WTC11 (cell line): ENCODE results near the gene EHD1. TPM values are rescaled to one million over a fixed set of nuclear protein-coding genes. Genes with fewer than 3 reads are reported as not detected.

Source experiments
- ATAC-seq: fragments of 200-7000 bp; cut with Tn5 transposase; 2 replicates; pipeline ENCODE4 v1.10.0; 2021; ENCODE audit warnings: mild to moderate bottlenecking, moderate library complexity
- CTCF ChIA-PET: fragments of 300-600 bp; sonication (Branson Sonifier 250); formaldehyde crosslinking; loops from one replicate; lab custom pipeline; 2021; ENCODE audit warnings: antibody characterized with exemption; lab: Charles Lee
- POLR2A ChIA-PET: fragments of 350-600 bp; sonication (Branson Sonifier 250); formaldehyde crosslinking; loops from one replicate; lab custom pipeline; 2021; ENCODE audit warnings: antibody characterized with exemption; lab: Charles Lee
- DNase-seq: peaks from one replicate; pipeline ENCODE4 v3.0.0; 2021; ENCODE audit warnings: low spot score
- H3K27ac Mint-ChIP-seq: 2 replicates; pipeline ENCODE4 v1.8.0; 2021; ENCODE audit warnings: mixed read lengths
- H3K27me3 Mint-ChIP-seq: 2 replicates; pipeline ENCODE4 v1.8.0; 2021; ENCODE audit warnings: low read depth, mild to moderate bottlenecking, moderate library complexity, mixed read lengths
- H3K36me3 Mint-ChIP-seq: 2 replicates; pipeline ENCODE4 v1.8.0; 2021; ENCODE audit warnings: mixed read lengths
- H3K4me1 Mint-ChIP-seq: 2 replicates; pipeline ENCODE4 v1.8.0; 2022; ENCODE audit warnings: mixed read lengths
- H3K4me3 Mint-ChIP-seq: 2 replicates; pipeline ENCODE4 v1.8.0; 2021; ENCODE audit warnings: mild to moderate bottlenecking, moderate library complexity, mixed read lengths
- H3K9me3 Mint-ChIP-seq: 2 replicates; pipeline ENCODE4 v1.8.0; 2021; ENCODE audit warnings: mixed read lengths
- AFF4 ChIP-seq: sonication (generic); formaldehyde crosslinking; IDR thresholded peaks from 2 replicates; pipeline ENCODE4 v1.8.1; 2023; ENCODE audit warnings: mild to moderate bottlenecking, missing genetic modification reagents, borderline replicate concordance
- CBFB ChIP-seq: sonication (generic); formaldehyde crosslinking; IDR thresholded peaks from 2 replicates; pipeline ENCODE4 v1.8.1; 2022; ENCODE audit warnings: mild to moderate bottlenecking, low read depth, missing genetic modification reagents
- ETV6 ChIP-seq: sonication (generic); formaldehyde crosslinking; IDR thresholded peaks from 2 replicates; pipeline ENCODE4 v1.8.1; 2022; ENCODE audit warnings: mild to moderate bottlenecking, missing genetic modification reagents
- FOXK1 ChIP-seq: sonication (generic); formaldehyde crosslinking; IDR thresholded peaks from 2 replicates; pipeline ENCODE4 v1.8.0; 2022; ENCODE audit warnings: mild to moderate bottlenecking, moderate library complexity, missing genetic modification reagents
- FOXP1 ChIP-seq: sonication (generic); formaldehyde crosslinking; IDR thresholded peaks from 2 replicates; pipeline ENCODE4 v1.8.0; 2022; ENCODE audit warnings: missing genetic modification reagents, mild to moderate bottlenecking, moderate library complexity, borderline replicate concordance
- GRHL2 ChIP-seq: fragments of 250-450 bp; sonication (Bioruptor Pico); IDR thresholded peaks from 2 replicates; pipeline ENCODE4 v1.8.0; 2022; ENCODE audit warnings: mild to moderate bottlenecking, moderate library complexity; ENCODE audit not compliant: insufficient replicate concordance, severe bottlenecking
- MLX ChIP-seq: sonication (generic); formaldehyde crosslinking; IDR thresholded peaks from 2 replicates; pipeline ENCODE4 v1.8.1; 2023; ENCODE audit warnings: mild to moderate bottlenecking, missing genetic modification reagents, moderate library complexity
- MXD4 ChIP-seq: fragments of 250-450 bp; sonication (Bioruptor Pico); IDR thresholded peaks from 2 replicates; pipeline ENCODE4 v1.8.0; 2021; ENCODE audit warnings: mild to moderate bottlenecking, moderate library complexity, borderline replicate concordance
- NFYB ChIP-seq: sonication (generic); formaldehyde crosslinking; conservative IDR thresholded peaks from 2 replicates; pipeline ENCODE4 v1.8.0; 2022; ENCODE audit warnings: low read depth, missing genetic modification reagents
- NR2C2 ChIP-seq: sonication (generic); formaldehyde crosslinking; IDR thresholded peaks from 2 replicates; pipeline ENCODE4 v1.8.0; 2022; ENCODE audit warnings: mild to moderate bottlenecking, missing genetic modification reagents
- SOX15 ChIP-seq: fragments of 250-450 bp; sonication (Bioruptor Pico); IDR thresholded peaks from 2 replicates; pipeline ENCODE4 v1.9.0; 2021; ENCODE audit warnings: mild to moderate bottlenecking
- ZMAT4 ChIP-seq: fragments of 250-450 bp; sonication (Bioruptor Pico); IDR thresholded peaks from 2 replicates; pipeline ENCODE4 v1.9.0; 2021; ENCODE audit warnings: mild to moderate bottlenecking
- ZNF219 ChIP-seq: sonication (generic); formaldehyde crosslinking; IDR thresholded peaks from 2 replicates; pipeline ENCODE4 v1.8.0; 2023; ENCODE audit warnings: missing genetic modification reagents, mild to moderate bottlenecking, borderline replicate concordance
- ZNF232 ChIP-seq: sonication (generic); formaldehyde crosslinking; IDR thresholded peaks from 2 replicates; pipeline ENCODE4 v1.8.0; 2022; ENCODE audit warnings: mild to moderate bottlenecking, missing genetic modification reagents
- ZNF396 ChIP-seq: fragments of 250-450 bp; sonication (Bioruptor Pico); IDR thresholded peaks from 2 replicates; pipeline ENCODE4 v1.8.0; 2021; ENCODE audit warnings: mild to moderate bottlenecking, moderate library complexity, borderline replicate concordance
- ZNF423 ChIP-seq: fragments of 250-450 bp; sonication (Bioruptor Pico); IDR thresholded peaks from 2 replicates; pipeline ENCODE4 v2.1.2; 2022; ENCODE audit warnings: mild to moderate bottlenecking, moderate library complexity
- total RNA-seq: library from RNA; stranded (reverse); gene quantifications from 3 replicates; pipeline ENCODE4 v1.2.3, GENCODE V29; 2021
- TF ChIP-seq, protein P1 (sequence below): fragments of 250-450 bp; sonication (Bioruptor Pico); IDR thresholded peaks from 2 replicates; pipeline ENCODE4 v1.8.0; 2021; ENCODE audit warnings: mild to moderate bottlenecking
- TF ChIP-seq, protein P2 (sequence below): sonication (generic); formaldehyde crosslinking; IDR thresholded peaks from 2 replicates; pipeline ENCODE4 v1.8.1; 2022; ENCODE audit warnings: mild to moderate bottlenecking, moderate library complexity, missing genetic modification reagents
- TF ChIP-seq, protein P3 (sequence below): fragments of 250-450 bp; sonication (Bioruptor Pico); IDR thresholded peaks from 2 replicates; pipeline ENCODE4 v1.9.0; 2021; ENCODE audit warnings: moderate library complexity, mild to moderate bottlenecking, inconsistent platforms, borderline replicate concordance

Gene EHD1
- total RNA-seq, 1 experiment from 2014 or later: 38.1 TPM

GRCh38 chr11:64920124-64920523, 41.7 kb upstream of the EHD1 start:
- H3K9me3 Mint-ChIP-seq: no peaks in the 10 kb centered on the region
- no peak overlapping the region for H3K4me3 Mint-ChIP-seq

DNA sequence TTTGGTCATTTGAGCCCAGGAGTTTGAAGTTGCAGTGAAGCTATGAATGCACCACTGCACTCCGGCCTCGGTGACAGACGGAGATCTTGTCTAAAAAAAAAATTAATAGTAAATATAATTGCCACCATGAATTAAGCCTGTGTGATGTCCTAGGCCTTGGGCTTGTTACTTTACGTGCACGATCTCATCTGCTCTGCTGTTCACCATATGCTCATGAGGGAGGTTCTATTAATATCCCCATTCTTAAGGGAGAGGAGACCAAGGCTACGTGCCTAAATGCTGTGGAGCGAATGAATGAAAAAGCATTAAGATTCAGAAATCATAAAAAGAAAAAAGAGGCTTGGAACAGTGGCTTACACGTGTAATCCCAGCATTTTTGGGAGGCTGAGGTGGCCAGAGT, 41.2 kb upstream of the EHD1 start:
- peaks cover 13% of the 10 kb centered on the region for H3K4me1 Mint-ChIP-seq
- H3K9me3 Mint-ChIP-seq: no peaks in the 10 kb centered on the region
- no peaks in the 10 kb centered on the region for H3K36me3 Mint-ChIP-seq
- no peak for ATAC-seq
- H3K27me3 Mint-ChIP-seq: no peaks in the 10 kb centered on the region
- no peak overlapping the region for H3K4me3 Mint-ChIP-seq
- POLR2A ChIA-PET: interaction anchor here (0.6 kb wide), 1 partner anchor 77 kb away, joined by 3 read pairs; the partner anchor contains the start of gene BATF2
- CTCF ChIA-PET: interaction anchor here (0.7 to 4.1 kb wide), 9 partner anchors 14 to 264 kb away, joined by 3 to 14 read pairs (median 4); partner anchors contain the start of genes ARL2, BATF2 and GPHA2
- no peak overlapping the region for H3K27ac Mint-ChIP-seq
- no peak for DNase-seq
- TF ChIP-seq ZNF396 (CRISPR knock-in tag) (no peak), FOXK1 (CRISPR knock-in tag) (no peak), NFYB (no peak), ZNF232 (CRISPR knock-in tag) (no peak), AFF4 (CRISPR knock-in tag) (no peak), SOX15 (CRISPR knock-in tag) (no peak), MXD4 (CRISPR knock-in tag) (no peak), FOXP1 (CRISPR knock-in tag) (no peak)
- TF ChIP-seq, protein P1, sequence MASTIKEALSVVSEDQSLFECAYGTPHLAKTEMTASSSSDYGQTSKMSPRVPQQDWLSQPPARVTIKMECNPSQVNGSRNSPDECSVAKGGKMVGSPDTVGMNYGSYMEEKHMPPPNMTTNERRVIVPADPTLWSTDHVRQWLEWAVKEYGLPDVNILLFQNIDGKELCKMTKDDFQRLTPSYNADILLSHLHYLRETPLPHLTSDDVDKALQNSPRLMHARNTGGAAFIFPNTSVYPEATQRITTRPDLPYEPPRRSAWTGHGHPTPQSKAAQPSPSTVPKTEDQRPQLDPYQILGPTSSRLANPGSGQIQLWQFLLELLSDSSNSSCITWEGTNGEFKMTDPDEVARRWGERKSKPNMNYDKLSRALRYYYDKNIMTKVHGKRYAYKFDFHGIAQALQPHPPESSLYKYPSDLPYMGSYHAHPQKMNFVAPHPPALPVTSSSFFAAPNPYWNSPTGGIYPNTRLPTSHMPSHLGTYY (CRISPR knock-in tag): no peak
- TF ChIP-seq, protein P2, sequence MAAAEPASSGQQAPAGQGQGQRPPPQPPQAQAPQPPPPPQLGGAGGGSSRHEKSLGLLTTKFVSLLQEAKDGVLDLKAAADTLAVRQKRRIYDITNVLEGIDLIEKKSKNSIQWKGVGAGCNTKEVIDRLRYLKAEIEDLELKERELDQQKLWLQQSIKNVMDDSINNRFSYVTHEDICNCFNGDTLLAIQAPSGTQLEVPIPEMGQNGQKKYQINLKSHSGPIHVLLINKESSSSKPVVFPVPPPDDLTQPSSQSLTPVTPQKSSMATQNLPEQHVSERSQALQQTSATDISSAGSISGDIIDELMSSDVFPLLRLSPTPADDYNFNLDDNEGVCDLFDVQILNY (CRISPR knock-in tag): no peak

More at GRCh38 chr11:64920124-64920523, 41.7 kb upstream of the EHD1 start:
- DNase-seq: no peak
- Mint-ChIP-seq H3K27me3 (no peaks in the 10 kb centered on the region), H3K4me1 (peaks cover 13% of the 10 kb centered on the region), H3K27ac (no peak overlapping the region), H3K36me3 (no peaks in the 10 kb centered on the region)
- ChIA-PET CTCF (interaction anchor here (0.7 to 4.1 kb wide), 5 partner anchors 13 to 190 kb away, joined by 3 to 14 read pairs (median 4); partner anchors contain the start of genes ARL2 and BATF2), POLR2A (interaction anchor here (0.6 kb wide), 1 partner anchor 77 kb away, joined by 3 read pairs; the partner anchor contains the start of gene BATF2)
- ATAC-seq: no peak
- TF ChIP-seq CBFB (no peak), ETV6 (no peak), NR2C2 (no peak), GRHL2 (no peak), MXD4 (CRISPR knock-in tag) (no peak), ZNF219 (CRISPR knock-in tag) (no peak), AFF4 (CRISPR knock-in tag) (no peak), ZNF423 (no peak), ZNF396 (CRISPR knock-in tag) (no peak), ZMAT4 (CRISPR knock-in tag) (no peak), MLX (CRISPR knock-in tag) (no peak)
- TF ChIP-seq, protein P3, sequence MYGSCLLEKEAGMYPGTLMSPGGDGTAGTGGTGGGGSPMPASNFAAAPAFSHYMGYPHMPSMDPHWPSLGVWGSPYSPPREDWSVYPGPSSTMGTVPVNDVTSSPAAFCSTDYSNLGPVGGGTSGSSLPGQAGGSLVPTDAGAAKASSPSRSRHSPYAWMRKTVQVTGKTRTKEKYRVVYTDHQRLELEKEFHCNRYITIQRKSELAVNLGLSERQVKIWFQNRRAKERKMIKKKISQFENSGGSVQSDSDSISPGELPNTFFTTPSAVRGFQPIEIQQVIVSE (CRISPR knock-in tag): no peak
